Liver (tissue), 9 donors: ENCODE results near the gene COBL. TPM values are rescaled to one million over a fixed set of nuclear protein-coding genes. Genes with fewer than 3 reads are reported as not detected.
A peak's percentile ranks its signal among the peaks of the same experiment; 100 is the strongest.

Experiments
- DNase-seq: peaks from one replicate; pipeline ENCODE4 v3.0.0-alpha.2; 2017; ENCODE audit warnings: low spot score
- H3K27ac ChIP-seq, 2 donors: one replicate each; pipeline ENCODE4 v1.7.0; 2013; ENCODE audit warnings: inconsistent platforms in 2 of 2, low read length in 2 of 2, control low read depth in 1 of 2, low read depth in 1 of 2, mild to moderate bottlenecking in 1 of 2
- H3K27me3 ChIP-seq, 4 donors: one replicate each; pipeline versions ENCODE4 v1.6.1 to v1.7.0; 2013; ENCODE audit warnings: low read length in 3 of 4, inconsistent platforms in 1 of 4, mild to moderate bottlenecking in 1 of 4, moderate library complexity in 1 of 4; ENCODE audit not compliant: control insufficient read depth in 4 of 4, insufficient read depth in 4 of 4
- H3K36me3 ChIP-seq, 4 donors: one replicate each; pipeline versions ENCODE4 v1.6.1 to v1.7.0; 2013; ENCODE audit warnings: low read length in 3 of 4, mild to moderate bottlenecking in 3 of 4, low read depth in 1 of 4, moderate library complexity in 1 of 4; ENCODE audit not compliant: control insufficient read depth in 4 of 4, insufficient read depth in 3 of 4
- H3K4me1 ChIP-seq, 4 donors: one replicate each; pipeline versions ENCODE4 v1.6.1 to v1.7.0; 2013; ENCODE audit warnings: low read length in 3 of 4, mild to moderate bottlenecking in 3 of 4, moderate library complexity in 1 of 4; ENCODE audit not compliant: control insufficient read depth in 4 of 4, insufficient read depth in 4 of 4
- H3K4me3 ChIP-seq, 3 donors: one replicate each; pipeline versions ENCODE4 v1.6.1 to v1.7.0; 2013; ENCODE audit warnings: low read length in 3 of 3, control low read depth in 1 of 3, low read depth in 1 of 3, mild to moderate bottlenecking in 1 of 3
- H3K9ac ChIP-seq, 2 donors: one replicate each; pipeline ENCODE4 v1.7.0; 2013; ENCODE audit warnings: low read length in 2 of 2, mild to moderate bottlenecking in 2 of 2, moderate library complexity in 2 of 2, control low read depth in 1 of 2, low read depth in 1 of 2
- H3K9me3 ChIP-seq, 4 donors: one replicate each; pipeline versions ENCODE4 v1.6.1 to v1.7.0; 2013; ENCODE audit warnings: low read length in 3 of 4; ENCODE audit not compliant: control insufficient read depth in 4 of 4
- EGR1 ChIP-seq, 2 donors: IDR thresholded peaks; 2 replicates each; pipeline ENCODE4 v1.6.1; 2016 to 2018; ENCODE audit warnings: antibody characterized with exemption in 2 of 2, low read depth in 2 of 2
- FOXA1 ChIP-seq: IDR thresholded peaks from 2 replicates; pipeline ENCODE4 v1.6.1; 2016; ENCODE audit warnings: antibody characterized with exemption
- FOXA2 ChIP-seq: IDR thresholded peaks from 2 replicates; pipeline ENCODE4 v1.6.1; 2016; ENCODE audit warnings: antibody characterized with exemption
- GABPA ChIP-seq, 2 donors: IDR thresholded peaks in 1 of 2; conservative IDR thresholded peaks in 1 of 2; 2 replicates each; pipeline ENCODE4 v1.6.1; 2016; ENCODE audit warnings: antibody characterized with exemption in 2 of 2, mild to moderate bottlenecking in 1 of 2, moderate library complexity in 1 of 2
- HNF4A ChIP-seq, 2 donors: conservative IDR thresholded peaks; 2 replicates each; pipeline ENCODE4 v1.6.1; 2016; ENCODE audit warnings: antibody characterized with exemption in 2 of 2, mild to moderate bottlenecking in 2 of 2
- HNF4G ChIP-seq: IDR thresholded peaks from 2 replicates; pipeline ENCODE4 v1.6.1; 2016; ENCODE audit warnings: antibody characterized with exemption
- JUND ChIP-seq, 2 donors: IDR thresholded peaks; 2 replicates each; pipeline ENCODE4 v1.6.1; 2016; ENCODE audit warnings: antibody characterized with exemption in 2 of 2
- NR2F2 ChIP-seq: IDR thresholded peaks from 2 replicates; pipeline ENCODE4 v1.6.1; 2016; ENCODE audit warnings: antibody characterized with exemption
- RAD21 ChIP-seq, 2 donors: IDR thresholded peaks; 2 replicates each; pipeline ENCODE4 v1.6.1; 2016; ENCODE audit warnings: antibody characterized with exemption in 2 of 2, mild to moderate bottlenecking in 2 of 2
- RXRA ChIP-seq, 2 donors: IDR thresholded peaks; 2 replicates each; pipeline ENCODE4 v1.6.1; 2017 to 2018; ENCODE audit warnings: antibody characterized with exemption in 2 of 2, mild to moderate bottlenecking in 1 of 2
- SP1 ChIP-seq: IDR thresholded peaks from 2 replicates; pipeline ENCODE4 v1.6.1; 2018; ENCODE audit warnings: antibody characterized with exemption, mild to moderate bottlenecking
- TAF1 ChIP-seq: conservative IDR thresholded peaks from 2 replicates; pipeline ENCODE4 v1.6.1; 2016; ENCODE audit warnings: antibody characterized with exemption, mild to moderate bottlenecking
- WGBS: extraction: QIAGEN DNeasy Blood & Tissue Kit; methylation state at CpG from one replicate; pipeline ENCODE4 v1.1.7; 2013; 5-methylcytosine and 5-hydroxymethylcytosine counted together
- polyA plus RNA-seq, 2 donors: library from polyadenylated mRNA; stranded (reverse) in 1 of 2; unstranded in 1 of 2; fragments of 200-250 nt in 1 of 2; fragments of >200 nt in 1 of 2; fragmentation: Nextera tagmentation in 1 of 2; extraction: Ambion mirVana in 1 of 2; gene quantifications; one replicate each; pipeline versions ENCODE4 v1.2.1 to v1.2.3, GENCODE V29; 2013 to 2015
- total RNA-seq, 2 donors: library from RNA; depleted of rRNA; stranded (reverse); fragments of >200 nt; gene quantifications; one replicate each; pipeline ENCODE4 v1.2.3, GENCODE V29; 2014
- TF ChIP-seq, protein P1 (sequence below): IDR thresholded peaks from 2 replicates; pipeline ENCODE4 v1.6.1; 2016; ENCODE audit warnings: antibody characterized with exemption
- TF ChIP-seq, protein P2 (sequence below): IDR thresholded peaks from 2 replicates; pipeline ENCODE4 v1.6.1; 2016; ENCODE audit warnings: antibody characterized with exemption
- TF ChIP-seq, protein P3 (sequence below): IDR thresholded peaks from 2 replicates; pipeline ENCODE4 v1.6.1; 2016; ENCODE audit warnings: antibody characterized with exemption, mild to moderate bottlenecking
- donor health status: healthy.
- donor health status: healthy.
- donor health status: healthy.
- donor health status: healthy.
- donor health status: healthy.

The COBL gene
- total and polyA plus RNA-seq, 4 donors, result 5.8 to 18.7 (median 10.7) TPM

DNA sequence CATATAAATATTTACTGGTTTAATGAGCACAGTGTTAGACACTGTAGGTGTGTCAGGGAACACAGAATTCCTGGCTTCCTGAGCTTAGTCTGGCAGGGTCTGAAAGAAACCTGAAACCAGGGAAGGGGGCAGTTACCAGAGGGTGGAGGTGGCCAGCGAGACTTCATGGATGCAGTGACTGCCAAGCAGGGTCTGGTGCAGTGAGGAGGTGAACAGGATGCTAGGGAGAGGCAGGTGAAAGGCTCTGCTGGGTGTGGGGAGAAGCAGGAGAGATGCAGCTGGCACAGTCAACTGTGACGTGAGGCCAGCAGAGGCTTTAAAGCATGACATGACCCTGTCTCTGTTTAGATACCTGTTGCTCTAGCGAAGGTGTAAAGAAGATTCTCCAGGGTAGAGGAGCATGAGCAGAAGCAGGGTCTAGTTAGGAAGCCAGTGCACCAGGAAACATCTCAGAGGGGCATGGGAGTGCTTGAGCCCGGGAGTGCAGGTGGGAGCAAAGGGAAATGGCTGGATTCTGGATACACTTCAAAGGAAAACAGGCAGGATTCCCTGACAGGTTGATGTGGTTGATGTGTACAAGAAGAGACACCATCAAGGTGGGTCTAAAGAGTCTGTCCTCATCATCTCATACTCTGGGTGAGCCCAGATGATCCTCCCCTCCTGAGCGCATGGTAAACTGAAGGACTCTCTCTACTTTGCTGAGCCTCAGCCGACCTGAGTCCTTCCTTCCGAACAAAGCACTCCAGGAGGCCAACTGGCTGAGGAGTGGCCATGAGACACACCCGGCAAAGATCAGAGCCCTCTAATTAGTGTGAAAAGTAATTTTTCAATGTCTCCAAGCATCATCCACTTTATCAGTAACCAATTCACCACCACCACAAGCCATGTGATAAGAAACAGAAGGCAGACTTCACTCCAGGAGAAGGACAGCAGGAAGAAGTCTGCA is 186.8 kb downstream of the COBL start:
- 89% methylated on average over 8 of the region's 8 CpGs for WGBS
- peak; percentile 27 for DNase-seq
- H3K9ac ChIP-seq, result no peak overlapping the region

DNA sequence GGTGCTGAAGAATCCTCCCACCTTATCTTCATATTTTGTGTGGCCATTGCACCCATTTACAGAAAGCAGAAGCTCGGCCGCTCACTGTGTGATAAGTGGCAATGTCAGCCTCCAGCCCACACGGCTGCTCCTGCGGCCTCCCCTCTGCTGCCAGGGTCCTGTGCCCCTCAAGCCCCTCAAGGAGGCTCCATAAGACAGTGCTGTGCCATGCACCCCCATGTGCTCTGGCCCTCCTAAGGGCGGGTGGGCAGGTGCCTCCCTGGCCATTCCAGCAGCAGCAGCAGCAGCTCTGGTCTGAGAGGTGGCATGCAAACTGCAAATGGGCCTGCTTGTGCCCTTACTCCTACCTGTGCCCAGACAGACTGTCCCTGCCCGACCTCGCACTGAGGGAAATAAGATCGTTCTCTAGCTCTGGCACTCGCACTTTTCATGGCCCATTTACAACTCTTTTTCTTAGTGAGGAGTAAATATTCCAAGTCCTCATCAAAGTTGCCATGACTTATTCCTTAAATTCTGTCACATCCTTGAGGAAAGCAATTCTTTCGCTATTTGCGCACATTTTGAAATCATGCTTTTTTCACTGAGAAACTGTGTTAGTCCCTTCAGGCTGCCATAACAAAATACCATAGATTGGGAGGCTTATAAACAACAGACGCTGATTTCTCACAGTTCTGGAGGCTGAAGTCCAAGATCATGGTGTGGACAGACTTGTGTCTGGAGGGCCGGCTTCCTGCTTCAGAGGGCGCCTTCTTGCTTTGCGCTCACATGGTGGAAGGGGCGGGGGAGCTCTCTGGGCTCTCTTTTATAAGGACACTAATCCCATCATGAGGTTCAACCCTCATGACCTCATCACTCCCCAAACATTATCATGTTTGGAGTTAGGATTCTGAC is 187.8 kb downstream of the COBL start:
- no peak for TF ChIP-seq TAF1
- TF ChIP-seq, protein P1, sequence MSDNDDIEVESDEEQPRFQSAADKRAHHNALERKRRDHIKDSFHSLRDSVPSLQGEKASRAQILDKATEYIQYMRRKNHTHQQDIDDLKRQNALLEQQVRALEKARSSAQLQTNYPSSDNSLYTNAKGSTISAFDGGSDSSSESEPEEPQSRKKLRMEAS, result no peak
- TF ChIP-seq FOXA1, result no peak
- TF ChIP-seq EGR1 (IDR thresholded peaks at IDR 0.05; ENCODE audit: low read depth in 2 of 2), result no peak
- TF ChIP-seq GABPA (IDR thresholded peaks at IDR 0.05 in 1 of 2, conservative IDR thresholded peaks at IDR 0.05 in 1 of 2), result no peak
- no peak for TF ChIP-seq JUND (IDR thresholded peaks at IDR 0.05)
- TF ChIP-seq, protein P2, sequence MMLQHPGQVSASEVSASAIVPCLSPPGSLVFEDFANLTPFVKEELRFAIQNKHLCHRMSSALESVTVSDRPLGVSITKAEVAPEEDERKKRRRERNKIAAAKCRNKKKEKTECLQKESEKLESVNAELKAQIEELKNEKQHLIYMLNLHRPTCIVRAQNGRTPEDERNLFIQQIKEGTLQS, result no peak
- no peak for TF ChIP-seq RAD21 (IDR thresholded peaks at IDR 0.05)
- no peak for TF ChIP-seq SP1
- no peak for TF ChIP-seq HNF4A (conservative IDR thresholded peaks at IDR 0.05)
- no peak for TF ChIP-seq FOXA2

More for the DNA sequence above, 186.8 kb downstream of the COBL start:
- H3K27ac ChIP-seq, result no peak overlapping the region
- no peak overlapping the region for H3K4me3 ChIP-seq
- peaks cover 2 to 11% (median 8%) of the 10 kb centered on the region in 4 donors for H3K36me3 ChIP-seq
- H3K4me1 ChIP-seq, result no peaks in the 10 kb centered on the region
- H3K27me3 ChIP-seq, result no peaks in the 10 kb centered on the region
- TF ChIP-seq FOXA1, result no peak
- no peak for TF ChIP-seq HNF4G
- TF ChIP-seq FOXA2, result no peak
- TF ChIP-seq, protein P1, result no peak
- no peak for TF ChIP-seq NR2F2
- no peak for TF ChIP-seq GABPA (IDR thresholded peaks at IDR 0.05 in 1 of 2, conservative IDR thresholded peaks at IDR 0.05 in 1 of 2)
- TF ChIP-seq RAD21 (IDR thresholded peaks at IDR 0.05), result no peak
- no peak for TF ChIP-seq JUND (IDR thresholded peaks at IDR 0.05)
- TF ChIP-seq RXRA (IDR thresholded peaks at IDR 0.05), result no peak
- TF ChIP-seq, protein P3, sequence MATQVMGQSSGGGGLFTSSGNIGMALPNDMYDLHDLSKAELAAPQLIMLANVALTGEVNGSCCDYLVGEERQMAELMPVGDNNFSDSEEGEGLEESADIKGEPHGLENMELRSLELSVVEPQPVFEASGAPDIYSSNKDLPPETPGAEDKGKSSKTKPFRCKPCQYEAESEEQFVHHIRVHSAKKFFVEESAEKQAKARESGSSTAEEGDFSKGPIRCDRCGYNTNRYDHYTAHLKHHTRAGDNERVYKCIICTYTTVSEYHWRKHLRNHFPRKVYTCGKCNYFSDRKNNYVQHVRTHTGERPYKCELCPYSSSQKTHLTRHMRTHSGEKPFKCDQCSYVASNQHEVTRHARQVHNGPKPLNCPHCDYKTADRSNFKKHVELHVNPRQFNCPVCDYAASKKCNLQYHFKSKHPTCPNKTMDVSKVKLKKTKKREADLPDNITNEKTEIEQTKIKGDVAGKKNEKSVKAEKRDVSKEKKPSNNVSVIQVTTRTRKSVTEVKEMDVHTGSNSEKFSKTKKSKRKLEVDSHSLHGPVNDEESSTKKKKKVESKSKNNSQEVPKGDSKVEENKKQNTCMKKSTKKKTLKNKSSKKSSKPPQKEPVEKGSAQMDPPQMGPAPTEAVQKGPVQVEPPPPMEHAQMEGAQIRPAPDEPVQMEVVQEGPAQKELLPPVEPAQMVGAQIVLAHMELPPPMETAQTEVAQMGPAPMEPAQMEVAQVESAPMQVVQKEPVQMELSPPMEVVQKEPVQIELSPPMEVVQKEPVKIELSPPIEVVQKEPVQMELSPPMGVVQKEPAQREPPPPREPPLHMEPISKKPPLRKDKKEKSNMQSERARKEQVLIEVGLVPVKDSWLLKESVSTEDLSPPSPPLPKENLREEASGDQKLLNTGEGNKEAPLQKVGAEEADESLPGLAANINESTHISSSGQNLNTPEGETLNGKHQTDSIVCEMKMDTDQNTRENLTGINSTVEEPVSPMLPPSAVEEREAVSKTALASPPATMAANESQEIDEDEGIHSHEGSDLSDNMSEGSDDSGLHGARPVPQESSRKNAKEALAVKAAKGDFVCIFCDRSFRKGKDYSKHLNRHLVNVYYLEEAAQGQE, result no peak
- no peak for TF ChIP-seq TAF1
- TF ChIP-seq, protein P2, result no peak
- no peaks in the 10 kb centered on the region for H3K9me3 ChIP-seq

More for the DNA sequence above, 187.8 kb downstream of the COBL start:
- Histone ChIP-seq H3K27me3 (no peaks in the 10 kb centered on the region), H3K4me3 (no peak overlapping the region), H3K4me1 (no peaks in the 10 kb centered on the region), H3K9me3 (no peaks in the 10 kb centered on the region), H3K9ac (no peak overlapping the region), H3K36me3 (peaks cover 2 to 9% (median 5%) of the 10 kb centered on the region in 4 donors), H3K27ac (no peak overlapping the region)
- WGBS, result 93% methylated on average over 16 of the region's 16 CpGs
- peak; percentile 29 for DNase-seq
